NCI-H510A (cell line): ENCODE data around the gene THADA.

Experiments used
- DNase-seq: peaks from one replicate; lab custom pipeline; 2025; lab: John Stamatoyannopoulos, UW

Gene THADA

GRCh38 chr2:43239981-43240765 lies 355.7 kb downstream of the THADA start:
- DNase-seq = no peak

- DNase-seq = no peak
Measured at GRCh38 chr2:43238813-43239212, 357.0 kb downstream of the THADA start.

DNA sequence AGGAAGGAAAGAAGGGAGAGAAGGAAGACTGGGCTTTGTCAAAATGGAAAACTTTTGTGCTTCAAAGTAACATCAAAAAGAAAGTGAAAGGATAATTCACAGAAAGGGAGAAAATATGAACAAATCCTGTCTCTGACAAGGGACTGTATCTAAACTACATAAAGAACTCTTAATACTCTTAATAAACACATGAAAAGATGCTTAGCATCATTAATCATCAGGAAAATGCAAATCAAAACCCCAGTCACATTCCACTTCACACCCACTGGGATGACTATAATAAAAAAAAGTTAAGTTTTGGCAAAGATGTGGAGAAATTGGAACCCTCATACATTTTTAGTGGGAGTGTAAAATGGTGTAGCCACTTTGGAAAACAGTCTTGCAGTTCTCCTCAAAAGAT lies 357.7 kb downstream of the THADA start:
- DNase-seq = no peak

DNA sequence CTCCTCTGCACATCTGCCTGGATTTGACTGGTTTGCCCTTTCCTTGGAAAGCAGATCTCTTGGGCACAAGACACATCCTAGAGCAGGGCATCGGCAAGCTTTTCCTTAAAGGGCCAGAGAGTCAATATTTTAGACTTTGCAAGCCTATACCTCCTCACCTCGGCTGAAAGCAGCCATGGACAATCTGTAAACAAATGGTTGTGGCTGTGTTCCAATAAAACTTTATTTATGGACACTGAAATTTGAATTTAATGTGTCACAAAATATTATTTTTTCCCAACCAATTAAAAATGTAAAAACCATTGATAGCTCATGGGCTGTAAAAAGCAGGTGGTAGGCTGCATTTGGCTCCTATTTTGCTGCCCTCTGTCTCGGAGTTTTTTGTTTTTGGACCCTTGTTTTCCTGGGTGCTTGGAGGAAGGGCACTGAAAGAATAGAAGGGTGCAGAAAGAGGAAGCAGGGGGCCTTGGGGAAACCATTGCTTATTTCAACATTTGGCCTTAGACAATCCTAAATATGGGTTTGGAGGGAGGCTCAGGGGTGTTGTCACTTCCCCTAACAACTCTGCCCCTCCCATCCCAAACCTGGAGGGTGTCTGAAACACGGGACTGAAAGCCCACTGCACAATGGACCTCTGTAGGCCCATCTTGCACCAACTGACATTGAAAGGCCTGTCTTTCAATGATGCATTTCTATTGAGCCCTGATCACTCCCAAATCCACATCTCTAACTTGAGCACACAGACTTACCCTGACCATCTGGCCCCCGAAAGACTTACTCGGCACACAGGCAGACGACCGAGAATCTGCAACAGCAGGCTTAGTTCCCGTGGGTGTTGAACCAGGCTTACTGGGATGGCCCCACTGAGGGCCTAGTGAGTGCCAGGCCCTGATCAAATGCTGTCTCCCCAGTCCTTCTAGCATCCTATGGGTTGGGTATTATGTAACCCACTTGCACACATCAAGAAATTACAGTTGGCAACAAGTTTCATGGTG lies 362.3 kb downstream of the THADA start:
- DNase-seq = no peak

DNA sequence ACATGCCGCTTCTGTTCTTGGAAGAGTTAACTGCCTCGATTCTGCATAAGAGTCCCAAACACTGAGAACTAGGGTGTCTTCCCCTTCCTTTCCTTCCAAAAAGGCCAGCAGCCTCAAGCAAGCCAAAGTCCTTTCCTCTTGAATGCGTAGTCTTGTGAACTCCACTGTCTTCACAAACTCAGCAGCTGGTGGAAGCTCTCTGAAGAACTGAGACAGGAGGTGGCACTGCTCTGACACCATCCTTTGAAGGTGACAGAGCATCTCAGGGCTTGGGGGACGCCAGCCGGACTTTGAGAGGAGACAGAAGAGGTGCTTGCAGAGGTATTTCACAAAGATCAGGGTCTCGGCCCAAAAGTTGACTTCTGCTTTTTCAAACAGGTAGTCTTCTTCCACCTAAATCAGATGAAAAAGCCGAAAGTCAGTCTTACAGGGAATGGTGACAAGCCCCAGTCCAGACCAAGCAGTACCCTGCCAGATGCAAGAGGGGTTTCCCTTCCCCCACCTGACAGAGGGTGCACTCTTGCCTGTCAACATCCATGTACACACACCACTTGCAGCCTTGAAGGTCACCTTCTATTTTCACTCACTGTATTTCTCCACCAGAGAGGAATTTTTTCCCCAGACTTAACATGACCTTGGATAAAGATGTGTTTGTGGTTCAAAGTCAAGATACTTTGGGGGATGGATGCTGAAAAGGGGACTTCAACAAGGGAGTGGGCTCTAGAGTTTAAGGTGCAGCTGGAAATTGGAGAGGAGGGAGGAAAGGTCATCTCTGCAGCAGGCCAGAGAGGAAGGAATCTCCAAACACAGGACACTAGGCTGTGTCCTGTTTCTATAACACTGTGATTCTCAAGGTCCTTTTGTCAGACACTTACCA lies 364.6 kb downstream of the THADA start:
- no peak for DNase-seq

DNA sequence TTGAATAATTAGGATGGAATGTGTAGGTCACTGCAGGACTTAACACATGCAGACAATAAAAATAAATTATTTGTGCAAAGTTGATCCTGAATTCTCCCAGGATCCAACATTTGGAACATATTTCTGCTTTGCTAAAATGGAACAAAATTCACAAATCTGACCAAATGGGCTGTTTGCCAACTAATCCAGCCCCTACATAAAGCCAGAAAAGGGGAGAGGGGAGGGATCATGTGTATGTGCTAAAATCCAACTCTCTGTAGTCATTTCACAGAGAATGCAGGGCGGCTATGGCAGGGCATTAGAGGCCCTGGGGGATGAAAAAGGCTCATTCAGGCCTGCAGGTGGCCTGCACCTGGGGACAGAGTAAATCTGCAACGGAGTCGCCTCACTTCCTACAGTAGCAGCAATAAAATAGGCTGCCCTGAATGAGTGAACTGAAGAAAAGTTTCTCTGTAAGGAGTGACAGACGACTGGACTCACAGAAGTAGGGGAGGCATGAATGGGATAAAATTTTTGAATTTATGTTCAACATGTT lies 365.4 kb downstream of the THADA start:
- DNase-seq = no peak

GRCh38 chr2:43228756-43229659 lies 366.8 kb downstream of the THADA start:
- no peak for DNase-seq

- DNase-seq = no peak
Measured at GRCh38 chr2:43228321-43228751, 367.5 kb downstream of the THADA start.

DNA sequence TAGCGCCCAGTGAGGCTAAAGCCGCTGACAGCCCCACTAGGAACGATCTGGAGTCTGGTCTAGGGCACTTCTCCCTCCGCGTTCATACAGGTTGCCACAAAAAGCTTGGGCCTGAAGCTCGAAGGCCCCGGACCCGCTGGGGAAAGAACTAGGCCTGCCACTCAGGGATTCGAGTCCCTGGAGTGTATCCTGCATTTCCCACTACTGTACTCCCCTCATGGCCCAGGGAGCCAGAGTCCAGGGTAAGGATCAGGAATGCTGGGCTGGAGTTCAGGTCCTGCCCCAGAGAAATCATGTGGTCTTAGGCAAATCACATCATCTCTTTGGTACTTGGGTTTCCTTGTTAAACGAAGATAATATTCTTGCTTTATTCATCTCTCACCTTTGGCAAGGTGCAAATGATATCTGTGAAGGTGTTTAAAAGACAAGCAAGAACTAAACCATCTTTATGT lies 368.0 kb downstream of the THADA start:
- no peak for DNase-seq

DNA sequence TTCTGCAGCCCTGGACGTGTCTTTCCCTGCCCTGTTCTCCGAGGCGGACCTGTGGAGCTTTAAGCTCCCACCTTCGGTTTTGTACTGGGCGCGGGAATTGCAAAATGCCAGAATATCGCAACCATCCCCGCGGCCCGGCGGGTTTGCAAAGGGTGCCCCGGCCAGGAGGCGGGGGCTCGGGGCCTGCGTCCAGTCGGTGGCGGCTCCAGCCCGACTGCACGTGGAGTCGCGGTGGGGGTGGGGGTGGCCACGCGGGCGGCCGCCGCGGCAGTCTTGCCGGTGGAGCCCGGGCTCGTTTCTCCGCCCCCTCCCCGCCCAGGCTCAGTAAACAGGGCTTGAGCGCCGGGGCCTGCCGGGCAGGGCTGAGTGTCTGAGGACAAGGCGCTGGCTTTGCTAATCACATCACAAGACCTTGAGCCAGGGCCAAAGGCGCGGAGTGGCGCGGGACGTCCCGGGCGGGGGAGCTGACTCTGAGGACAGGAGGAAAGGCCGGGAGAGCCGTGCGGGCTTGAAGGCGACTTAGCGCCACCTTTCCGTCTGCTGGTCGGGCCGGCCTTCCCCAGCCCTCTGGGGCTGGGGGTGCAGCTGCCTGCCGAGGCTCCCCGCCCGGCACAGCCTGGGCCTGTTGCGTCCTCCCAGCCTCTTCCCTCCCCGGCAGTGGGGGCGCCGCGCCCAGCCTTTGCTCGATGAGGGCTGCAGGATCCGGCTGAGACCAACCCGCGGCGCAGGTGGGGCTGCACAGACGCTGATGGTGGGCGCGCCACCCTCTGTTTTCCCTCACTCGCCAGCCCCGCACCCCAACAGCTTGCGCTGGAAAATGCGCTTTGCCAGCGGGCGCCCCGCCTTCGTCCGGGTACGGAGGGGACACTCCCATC lies 368.6 kb downstream of the THADA start:
- DNase-seq = peak; percentile 48

- DNase-seq = peak; percentile 93
Measured at GRCh38 chr2:43226558-43226954, 369.3 kb downstream of the THADA start, which contains the start of gene ZFP36L2. Gene ZFP36L2 (minus strand): TSS chr2:43226606. CDS start chr2:43226315, 291 bp downstream.

GRCh38 chr2:43225788-43226557 lies 369.9 kb downstream of the THADA start:
- peak; percentile 32 for DNase-seq

DNA sequence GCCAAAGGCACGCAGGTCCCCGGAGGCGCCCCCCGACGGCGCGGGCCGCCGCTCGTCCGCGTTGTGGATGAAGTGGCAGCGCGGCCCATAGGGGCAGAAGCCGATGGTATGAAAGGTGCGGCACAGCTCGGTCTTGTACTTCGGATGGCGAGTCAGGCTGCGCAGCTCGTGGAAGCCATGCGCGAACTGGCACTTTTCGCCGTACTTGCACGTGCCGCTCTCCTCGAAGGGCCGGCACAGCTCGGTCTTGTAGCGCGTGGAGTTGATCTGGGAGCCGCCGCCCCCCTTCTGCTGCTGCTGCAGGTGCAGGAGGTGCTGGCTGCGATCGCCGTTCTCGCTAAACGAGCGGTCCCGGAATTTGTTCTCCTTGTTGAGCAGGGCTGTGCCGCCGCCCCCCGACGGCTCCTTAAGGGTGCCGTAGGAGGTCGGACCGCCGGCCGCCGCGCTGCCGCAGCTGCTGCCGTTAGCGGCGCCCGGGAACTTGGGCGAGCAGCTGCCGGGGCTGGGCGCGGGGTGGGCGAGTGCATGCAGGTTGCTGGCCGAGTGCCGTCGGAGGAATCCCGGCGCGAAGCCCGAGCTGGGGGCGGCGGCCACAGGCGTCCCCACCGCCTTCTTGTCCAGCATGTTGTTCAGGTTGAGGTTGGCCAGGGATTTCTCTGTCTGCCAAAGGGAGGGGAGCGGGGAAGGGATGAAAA lies 370.6 kb downstream of the THADA start:
- no peak for DNase-seq

GRCh38 chr2:43224571-43225092 lies 371.2 kb downstream of the THADA start:
- no peak for DNase-seq

GRCh38 chr2:43224131-43224570 lies 371.7 kb downstream of the THADA start:
- no peak for DNase-seq

- DNase-seq = no peak
Measured at GRCh38 chr2:43223521-43224001, 372.3 kb downstream of the THADA start.
